HG02885 (cell line): ENCODE data around the gene GSG1L.

Experiments
- ATAC-seq: cut with Tn5 transposase; IDR thresholded peaks from one replicate; pipeline ENCODE4 v1.9.1; 2021; ENCODE audit warnings: mild to moderate bottlenecking; ENCODE audit not compliant: unreplicated experiment, poor library complexity

Gene GSG1L

DNA sequence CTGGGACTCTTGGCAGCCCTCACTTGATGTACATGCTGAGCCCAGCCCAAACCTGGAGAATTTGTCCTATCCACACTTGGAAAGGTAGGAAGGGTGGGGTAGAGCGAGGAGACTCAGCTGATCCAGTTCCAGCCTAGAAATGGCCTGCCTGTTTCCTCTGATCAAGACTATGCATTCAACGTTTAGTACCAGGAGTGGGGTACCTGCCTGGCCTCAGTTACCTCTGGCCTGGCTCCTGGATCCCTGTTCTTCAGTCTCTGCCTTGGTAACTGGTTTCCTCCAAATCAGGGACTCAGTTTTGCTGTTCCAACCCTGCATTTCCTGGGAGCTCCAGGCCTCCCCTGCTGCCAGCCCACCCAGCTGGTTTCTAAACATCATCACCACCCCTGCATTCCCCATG is 233.5 kb downstream of the GSG1L start:
- ATAC-seq = no peak

DNA sequence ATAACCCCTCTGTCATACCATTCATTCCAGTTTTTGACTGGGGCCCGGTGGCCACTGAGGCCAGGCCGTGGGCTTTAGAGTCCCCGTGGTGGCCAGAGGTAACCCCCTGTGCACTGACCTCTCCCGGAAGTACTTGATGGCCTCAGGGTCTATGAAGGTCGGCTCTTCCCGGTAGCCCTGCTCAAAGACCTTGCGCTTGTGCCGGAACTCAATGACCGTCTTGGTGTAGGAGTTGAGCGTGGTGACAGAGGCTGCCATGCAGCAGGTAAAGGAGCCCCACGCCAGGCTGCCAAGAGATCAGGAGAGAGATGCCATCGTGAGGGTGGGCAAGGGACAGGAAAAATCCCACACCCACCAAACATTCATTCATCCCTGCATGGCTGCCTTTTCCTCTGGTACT is 234.8 kb downstream of the GSG1L start:
- no peak for ATAC-seq

- ATAC-seq = no peak
These were observed 235.7 kb downstream of the GSG1L start for GRCh38 chr16:27827765-27828164.

GRCh38 chr16:27826893-27827289 is 236.6 kb downstream of the GSG1L start:
- no peak for ATAC-seq

- no peak for ATAC-seq
These were observed 237.2 kb downstream of the GSG1L start for GRCh38 chr16:27826081-27826892.

DNA sequence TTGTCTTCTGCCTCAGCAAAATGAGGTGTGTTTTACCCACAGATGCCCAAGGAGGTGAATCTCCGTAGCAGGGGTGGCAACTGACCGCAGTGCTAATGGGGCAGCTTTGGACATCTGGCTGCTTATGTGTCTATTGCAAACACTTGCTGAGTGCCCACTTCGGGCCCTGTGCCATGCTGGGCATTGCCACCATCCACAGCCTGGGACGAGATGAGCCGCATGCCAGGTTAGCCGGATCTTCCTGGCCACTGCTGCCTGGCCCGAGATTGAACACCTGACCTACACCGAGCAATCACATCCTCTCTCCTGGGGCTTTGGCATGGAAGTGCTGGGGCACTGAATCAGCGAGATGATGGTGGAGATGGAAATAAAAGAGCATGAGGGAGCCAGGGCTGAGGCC is 238.7 kb downstream of the GSG1L start:
- no peak for ATAC-seq

DNA sequence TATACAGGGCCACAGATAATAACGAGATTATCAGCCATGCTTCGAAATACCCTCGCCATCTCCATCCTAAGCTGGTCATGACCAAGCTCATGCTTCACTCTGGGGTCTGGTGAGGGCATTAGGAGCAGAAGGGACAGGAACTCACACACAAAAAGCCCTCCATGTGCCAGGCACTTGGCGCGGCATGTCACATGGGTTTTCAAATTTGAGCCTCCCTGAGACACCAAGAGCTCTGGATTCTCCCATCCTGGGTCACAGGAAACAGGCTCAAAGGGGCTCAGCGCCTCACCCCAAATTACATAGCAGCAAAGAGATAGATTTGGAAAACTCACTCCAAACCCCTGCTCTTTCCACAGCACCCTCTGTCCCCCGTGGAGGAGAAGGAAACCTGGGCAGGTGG is 239.5 kb downstream of the GSG1L start:
- no peak for ATAC-seq

GRCh38 chr16:27823421-27823820 is 240.1 kb downstream of the GSG1L start:
- no peak for ATAC-seq

- no peak for ATAC-seq
These were observed 240.5 kb downstream of the GSG1L start for GRCh38 chr16:27822996-27823395.

DNA sequence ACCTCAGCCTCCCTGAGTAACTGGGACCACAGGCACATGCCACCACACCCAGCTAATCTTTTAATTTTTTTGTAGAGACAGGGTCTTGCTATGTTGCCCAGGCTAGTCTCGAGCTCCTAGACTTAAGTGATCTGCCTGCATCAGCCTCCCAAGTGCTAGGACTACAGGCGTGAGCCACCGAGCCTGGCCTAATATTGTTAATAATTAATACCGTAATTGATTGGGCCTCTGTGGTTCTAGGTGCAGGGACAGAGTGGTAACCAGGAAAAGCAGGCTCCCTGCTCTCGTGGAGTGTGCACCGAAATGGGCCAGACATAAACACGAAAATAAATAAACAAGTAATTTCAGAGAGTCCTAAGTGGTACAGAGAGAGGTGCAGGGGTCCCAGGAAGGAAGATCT is 241.0 kb downstream of the GSG1L start:
- ATAC-seq = no peak

GRCh38 chr16:27820646-27821345 is 242.7 kb downstream of the GSG1L start:
- no peak for ATAC-seq

- ATAC-seq = no peak
These were observed 243.5 kb downstream of the GSG1L start for GRCh38 chr16:27819881-27820610.

DNA sequence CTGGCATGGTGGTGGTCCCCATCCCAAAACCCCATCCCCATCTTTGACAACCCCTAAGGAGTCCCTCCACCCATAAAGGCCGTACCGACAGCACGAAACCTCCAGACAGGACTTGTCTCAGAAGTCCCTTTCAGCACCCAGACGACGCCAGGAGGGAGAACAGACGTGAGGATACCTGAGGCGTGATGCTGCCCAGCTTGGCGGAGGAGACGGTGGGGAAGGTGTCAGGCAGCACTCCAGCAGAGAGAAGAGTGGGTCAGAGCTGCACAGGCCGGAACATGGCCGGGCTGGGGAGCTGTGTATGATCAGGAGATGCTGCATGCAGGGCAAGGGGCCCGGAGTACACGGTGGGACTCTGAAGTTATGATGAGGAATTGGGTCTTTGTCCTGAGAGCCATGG is 244.2 kb downstream of the GSG1L start:
- no peak for ATAC-seq

GRCh38 chr16:27818246-27818645 is 245.3 kb downstream of the GSG1L start:
- ATAC-seq = no peak

GRCh38 chr16:27817038-27817437 is 246.5 kb downstream of the GSG1L start:
- ATAC-seq = no peak

GRCh38 chr16:27816561-27816960 is 247.0 kb downstream of the GSG1L start:
- ATAC-seq = no peak

DNA sequence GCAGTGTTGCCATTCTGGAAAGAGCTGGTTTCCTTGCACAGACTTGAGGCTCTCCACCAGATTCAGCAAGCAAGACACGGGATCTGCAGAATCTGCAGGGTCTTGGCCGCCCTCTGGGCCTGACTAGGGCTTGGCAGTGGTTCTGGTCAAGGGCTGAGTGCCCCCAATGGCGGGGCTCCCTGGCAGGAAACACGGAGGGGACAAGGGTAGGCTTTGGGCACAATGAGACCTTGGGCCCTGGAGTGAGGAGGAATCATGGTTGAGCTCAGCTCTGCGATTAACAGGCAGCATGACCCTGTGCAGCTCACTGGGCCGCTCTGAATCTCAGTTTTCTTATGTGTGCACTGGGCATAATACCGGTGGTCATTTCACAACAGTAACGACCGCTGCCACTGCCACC is 249.9 kb downstream of the GSG1L start:
- ATAC-seq = no peak

DNA sequence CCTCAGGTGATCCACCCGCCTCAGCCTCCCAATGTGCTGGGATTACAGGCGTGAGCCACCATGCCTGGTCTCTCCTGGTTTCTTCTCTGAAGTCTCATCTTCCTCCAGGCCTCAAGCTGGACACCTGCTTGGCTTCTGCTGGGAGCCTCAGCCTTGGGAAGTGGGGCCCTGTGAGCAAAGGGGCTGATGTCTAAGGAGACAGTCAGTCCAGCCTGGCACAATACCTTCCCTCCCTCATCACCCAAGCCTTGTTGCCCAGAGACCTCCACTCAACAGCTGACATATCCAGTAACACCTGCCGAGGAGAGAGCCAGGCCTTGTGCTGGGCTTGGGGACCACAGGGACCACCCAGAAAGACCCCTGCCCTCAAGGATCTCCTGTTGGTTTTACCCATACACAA is 251.6 kb downstream of the GSG1L start:
- ATAC-seq = no peak

- ATAC-seq = no peak
These were observed 256.5 kb downstream of the GSG1L start for GRCh38 chr16:27806986-27807385.

DNA sequence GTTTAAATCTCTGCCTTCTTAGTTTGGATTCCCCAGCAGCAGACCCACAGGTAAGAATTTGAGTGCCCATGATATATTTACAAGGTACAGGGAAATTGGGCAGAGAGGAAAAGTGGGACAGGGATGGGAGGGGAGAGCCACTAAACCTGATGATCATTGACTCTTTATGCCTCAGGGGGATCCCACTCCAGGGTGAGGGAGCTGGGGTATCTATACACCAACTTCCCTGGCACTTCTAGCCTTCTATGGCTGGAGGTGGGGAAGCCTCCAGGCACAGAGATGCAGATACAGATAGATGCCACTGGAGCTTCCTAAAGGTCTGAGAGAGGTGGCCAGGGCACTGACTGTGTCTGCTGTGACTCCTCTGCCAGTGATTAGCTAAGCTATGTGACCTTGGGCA is 257.1 kb downstream of the GSG1L start:
- no peak for ATAC-seq

DNA sequence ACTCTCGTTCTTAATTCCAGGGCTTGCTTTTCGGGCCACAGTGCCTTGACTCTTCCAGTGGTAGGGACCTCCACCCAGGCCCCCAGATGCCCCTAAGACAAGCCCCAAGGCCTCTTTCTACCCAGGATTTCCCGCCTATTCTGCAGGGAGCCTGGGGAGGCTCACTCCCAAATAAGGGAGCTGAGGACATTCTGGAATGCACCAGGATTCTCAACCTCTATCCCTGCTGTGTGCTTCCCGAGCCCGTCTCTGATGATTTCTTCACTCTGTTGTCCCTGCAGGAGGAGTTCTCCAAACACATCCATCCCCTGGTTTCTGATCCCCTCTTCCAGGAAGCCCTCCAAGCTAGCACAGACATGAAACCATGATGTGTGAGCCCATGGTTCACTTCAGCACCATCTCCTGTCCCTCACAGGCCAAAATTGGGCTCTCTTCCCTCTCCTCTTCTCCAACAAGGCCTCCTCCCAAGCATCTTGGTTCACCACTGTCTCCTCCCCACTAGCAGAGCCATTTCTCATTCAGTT is 257.6 kb downstream of the GSG1L start:
- ATAC-seq = no peak
